ENCODE data around the gene METTL21C. TPM values are rescaled to one million over a fixed set of nuclear protein-coding genes. Genes with fewer than 3 reads are reported as not detected.
A peak's percentile ranks its signal among the peaks of the same experiment; 100 is the strongest.

METTL21C gene
- polyA plus RNA-seq, 2 donors = not detected

DNA sequence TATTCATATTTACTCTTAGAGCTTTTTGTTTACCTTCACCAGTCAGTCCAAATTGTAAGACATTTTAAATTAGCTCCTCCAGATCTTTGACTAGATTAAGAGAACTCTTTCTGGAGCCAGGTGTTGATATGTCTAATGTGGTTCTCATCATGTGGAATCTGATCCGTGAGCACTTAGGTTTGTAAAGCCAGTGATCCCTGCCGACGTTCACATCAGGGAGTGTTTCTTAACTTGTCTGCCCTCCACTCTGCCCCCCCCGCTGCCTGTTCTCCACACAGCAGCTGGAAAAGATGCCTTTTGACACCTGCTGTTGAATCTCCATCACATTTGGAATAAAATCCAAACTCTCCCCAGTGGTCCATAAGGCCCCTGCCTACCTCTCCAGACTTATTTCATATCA lies 17.7 kb downstream of the METTL21C start:
- Histone ChIP-seq H3K27me3 (ENCODE audit: control insufficient read depth in 1 of 2, insufficient read depth in 2 of 2, low read length in 2 of 2) (no peaks in the 10 kb centered on the region), H3K27ac (ENCODE audit: low read depth in 2 of 2, low read length in 1 of 2) (no peak overlapping the region), H3K9me3 (ENCODE audit: control insufficient read depth in 2 of 2, insufficient read depth in 1 of 2, low read depth in 1 of 2, low read length in 1 of 2) (no peaks in the 10 kb centered on the region), H3K4me3 (ENCODE audit: low read depth in 1 of 2, low read length in 2 of 2) (no peak overlapping the region), H3K4me1 (ENCODE audit: control insufficient read depth in 2 of 2, insufficient read depth in 2 of 2, low read length in 1 of 2) (no peaks in the 10 kb centered on the region), H3K36me3 (ENCODE audit: control insufficient read depth in 2 of 2, insufficient read depth in 2 of 2, low read length in 1 of 2) (peaks cover 2 to 3% of the 10 kb centered on the region in 2 donors)
- WGBS, 2 donors = 90 to 93% methylated on average over 4 of the region's 4 CpGs

DNA sequence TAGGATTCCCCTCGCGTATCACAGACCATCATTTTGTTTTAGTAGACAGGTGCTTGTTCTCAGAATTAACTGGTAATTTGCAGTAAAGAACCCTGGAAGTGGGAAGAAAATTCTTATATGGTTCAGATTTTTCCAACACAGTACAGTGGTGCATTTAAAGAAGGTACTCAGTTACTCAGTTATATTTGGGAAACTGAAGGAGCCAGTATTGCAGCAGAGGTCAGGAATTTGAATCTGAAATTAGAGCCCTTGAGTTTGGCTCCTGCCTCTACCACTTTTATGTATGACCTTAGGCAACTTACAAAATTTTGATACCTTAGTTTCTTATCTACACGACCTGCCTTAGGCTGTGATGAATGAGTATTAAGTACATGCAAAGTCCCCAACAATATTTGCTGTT lies 19.7 kb downstream of the METTL21C start:
- H3K36me3 ChIP-seq (ENCODE audit: control insufficient read depth in 2 of 2, insufficient read depth in 2 of 2, low read length in 1 of 2) = peaks cover 2 to 3% of the 10 kb centered on the region in 2 donors
- H3K4me1 ChIP-seq (ENCODE audit: control insufficient read depth in 2 of 2, insufficient read depth in 2 of 2, low read length in 1 of 2) = no peaks in the 10 kb centered on the region
- H3K27ac ChIP-seq (ENCODE audit: low read depth in 2 of 2, low read length in 1 of 2) = no peak overlapping the region
- no peaks in the 10 kb centered on the region for H3K27me3 ChIP-seq (ENCODE audit: control insufficient read depth in 1 of 2, insufficient read depth in 2 of 2, low read length in 2 of 2)
- WGBS, 2 donors = 80 to 84% methylated on average over 3 of the region's 3 CpGs
- H3K9me3 ChIP-seq (ENCODE audit: control insufficient read depth in 2 of 2, insufficient read depth in 1 of 2, low read depth in 1 of 2, low read length in 1 of 2) = no peaks in the 10 kb centered on the region
- no peak overlapping the region for H3K4me3 ChIP-seq (ENCODE audit: low read depth in 1 of 2, low read length in 2 of 2)

- peaks cover 0 to 2% of the 10 kb centered on the region in 2 donors for H3K9me3 ChIP-seq (ENCODE audit: control insufficient read depth in 2 of 2, insufficient read depth in 1 of 2, low read depth in 1 of 2, low read length in 1 of 2)
- H3K4me1 ChIP-seq (ENCODE audit: control insufficient read depth in 2 of 2, insufficient read depth in 2 of 2, low read length in 1 of 2) = no peaks in the 10 kb centered on the region
- H3K36me3 ChIP-seq (ENCODE audit: control insufficient read depth in 2 of 2, insufficient read depth in 2 of 2, low read length in 1 of 2) = peaks cover 7 to 11% of the 10 kb centered on the region in 2 donors
- no peaks in the 10 kb centered on the region for H3K27me3 ChIP-seq (ENCODE audit: control insufficient read depth in 1 of 2, insufficient read depth in 2 of 2, low read length in 2 of 2)
- no peak overlapping the region for H3K4me3 ChIP-seq (ENCODE audit: low read depth in 1 of 2, low read length in 2 of 2)
- 58 to 69% methylated on average over 5 of the region's 5 CpGs for WGBS, 2 donors
- H3K27ac ChIP-seq (ENCODE audit: low read depth in 2 of 2, low read length in 1 of 2) = no peak overlapping the region
Measured at GRCh38 chr13:102670130-102670529, 24.7 kb downstream of the METTL21C start.

GRCh38 chr13:102667911-102668310 lies 26.9 kb downstream of the METTL21C start:
- Histone ChIP-seq H3K4me1 (ENCODE audit: control insufficient read depth in 2 of 2, insufficient read depth in 2 of 2, low read length in 1 of 2) (no peaks in the 10 kb centered on the region), H3K9me3 (ENCODE audit: control insufficient read depth in 2 of 2, insufficient read depth in 1 of 2, low read depth in 1 of 2, low read length in 1 of 2) (peaks cover 0 to 2% of the 10 kb centered on the region in 2 donors), H3K27ac (ENCODE audit: low read depth in 2 of 2, low read length in 1 of 2) (no peak overlapping the region), H3K27me3 (ENCODE audit: control insufficient read depth in 1 of 2, insufficient read depth in 2 of 2, low read length in 2 of 2) (no peaks in the 10 kb centered on the region), H3K36me3 (ENCODE audit: control insufficient read depth in 2 of 2, insufficient read depth in 2 of 2, low read length in 1 of 2) (peaks cover 7 to 9% of the 10 kb centered on the region in 2 donors), H3K4me3 (ENCODE audit: low read depth in 1 of 2, low read length in 2 of 2) (no peak overlapping the region)
- WGBS, 2 donors = 91 to 96% methylated on average over 4 of the region's 4 CpGs

GRCh38 chr13:102667023-102667422 lies 27.8 kb downstream of the METTL21C start:
- Histone ChIP-seq H3K9me3 (ENCODE audit: control insufficient read depth in 2 of 2, insufficient read depth in 1 of 2, low read depth in 1 of 2, low read length in 1 of 2) (peaks cover 0 to 2% of the 10 kb centered on the region in 2 donors), H3K27ac (ENCODE audit: low read depth in 2 of 2, low read length in 1 of 2) (no peak overlapping the region), H3K4me3 (ENCODE audit: low read depth in 1 of 2, low read length in 2 of 2) (no peak overlapping the region), H3K27me3 (ENCODE audit: control insufficient read depth in 1 of 2, insufficient read depth in 2 of 2, low read length in 2 of 2) (no peaks in the 10 kb centered on the region), H3K36me3 (ENCODE audit: control insufficient read depth in 2 of 2, insufficient read depth in 2 of 2, low read length in 1 of 2) (peaks cover 7 to 8% of the 10 kb centered on the region in 2 donors), H3K4me1 (ENCODE audit: control insufficient read depth in 2 of 2, insufficient read depth in 2 of 2, low read length in 1 of 2) (no peaks in the 10 kb centered on the region)

GRCh38 chr13:102659168-102659713 lies 35.6 kb downstream of the METTL21C start:
- peaks cover 0 to 3% of the 10 kb centered on the region in 2 donors for H3K4me1 ChIP-seq (ENCODE audit: control insufficient read depth in 2 of 2, insufficient read depth in 2 of 2, low read length in 1 of 2)
- H3K36me3 ChIP-seq (ENCODE audit: control insufficient read depth in 2 of 2, insufficient read depth in 2 of 2, low read length in 1 of 2) = peaks cover 6 to 9% of the 10 kb centered on the region in 2 donors
- no peaks in the 10 kb centered on the region for H3K27me3 ChIP-seq (ENCODE audit: control insufficient read depth in 1 of 2, insufficient read depth in 2 of 2, low read length in 2 of 2)
- peaks cover 0 to 3% of the 10 kb centered on the region in 2 donors for H3K9me3 ChIP-seq (ENCODE audit: control insufficient read depth in 2 of 2, insufficient read depth in 1 of 2, low read depth in 1 of 2, low read length in 1 of 2)
- H3K27ac ChIP-seq (ENCODE audit: low read depth in 2 of 2, low read length in 1 of 2) = no peak overlapping the region
- no peak overlapping the region for H3K4me3 ChIP-seq (ENCODE audit: low read depth in 1 of 2, low read length in 2 of 2)

DNA sequence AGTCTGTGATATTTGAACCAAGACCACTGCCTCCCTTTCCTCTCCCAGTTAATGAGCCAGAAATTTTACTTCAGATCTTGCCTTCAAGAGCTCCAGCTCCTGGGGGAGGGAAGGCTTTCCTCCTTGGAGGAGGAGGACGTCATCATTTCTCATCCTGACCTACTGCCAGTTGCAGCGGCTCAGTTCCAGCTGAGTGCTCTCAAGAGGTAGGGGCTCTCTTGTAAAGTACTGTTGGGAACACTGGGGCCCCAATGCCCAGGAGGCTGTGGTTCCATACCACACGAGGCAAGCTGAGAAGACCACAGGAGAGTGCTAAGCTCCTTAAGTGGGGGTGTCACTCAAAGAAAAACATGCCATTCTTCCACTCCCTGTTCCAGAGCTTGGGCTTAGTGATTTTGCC lies 36.2 kb downstream of the METTL21C start:
- H3K9me3 ChIP-seq (ENCODE audit: control insufficient read depth in 2 of 2, insufficient read depth in 1 of 2, low read depth in 1 of 2, low read length in 1 of 2) = peaks cover 0 to 3% of the 10 kb centered on the region in 2 donors
- no peaks in the 10 kb centered on the region for H3K27me3 ChIP-seq (ENCODE audit: control insufficient read depth in 1 of 2, insufficient read depth in 2 of 2, low read length in 2 of 2)
- WGBS, 2 donors = 94 to 95% methylated on average over 3 of the region's 3 CpGs
- peaks cover 0 to 3% of the 10 kb centered on the region in 2 donors for H3K4me1 ChIP-seq (ENCODE audit: control insufficient read depth in 2 of 2, insufficient read depth in 2 of 2, low read length in 1 of 2)
- H3K36me3 ChIP-seq (ENCODE audit: control insufficient read depth in 2 of 2, insufficient read depth in 2 of 2, low read length in 1 of 2) = peaks cover 6 to 9% of the 10 kb centered on the region in 2 donors
- H3K27ac ChIP-seq (ENCODE audit: low read depth in 2 of 2, low read length in 1 of 2) = no peak overlapping the region
- no peak overlapping the region for H3K4me3 ChIP-seq (ENCODE audit: low read depth in 1 of 2, low read length in 2 of 2)

GRCh38 chr13:102657630-102658029 lies 37.2 kb downstream of the METTL21C start:
- WGBS, 2 donors = 75 to 82% methylated on average over 6 of the region's 6 CpGs
- Histone ChIP-seq H3K27me3 (ENCODE audit: control insufficient read depth in 1 of 2, insufficient read depth in 2 of 2, low read length in 2 of 2) (no peaks in the 10 kb centered on the region), H3K9me3 (ENCODE audit: control insufficient read depth in 2 of 2, insufficient read depth in 1 of 2, low read depth in 1 of 2, low read length in 1 of 2) (peaks cover 0 to 3% of the 10 kb centered on the region in 2 donors), H3K4me3 (ENCODE audit: low read depth in 1 of 2, low read length in 2 of 2) (no peak overlapping the region), H3K27ac (ENCODE audit: low read depth in 2 of 2, low read length in 1 of 2) (no peak overlapping the region), H3K4me1 (ENCODE audit: control insufficient read depth in 2 of 2, insufficient read depth in 2 of 2, low read length in 1 of 2) (peaks cover 0 to 3% of the 10 kb centered on the region in 2 donors), H3K36me3 (ENCODE audit: control insufficient read depth in 2 of 2, insufficient read depth in 2 of 2, low read length in 1 of 2) (peaks cover 6 to 9% of the 10 kb centered on the region in 2 donors)

- Histone ChIP-seq H3K9me3 (ENCODE audit: control insufficient read depth in 2 of 2, insufficient read depth in 1 of 2, low read depth in 1 of 2, low read length in 1 of 2) (peaks cover 0 to 3% of the 10 kb centered on the region in 2 donors), H3K36me3 (ENCODE audit: control insufficient read depth in 2 of 2, insufficient read depth in 2 of 2, low read length in 1 of 2) (peaks cover 6 to 9% of the 10 kb centered on the region in 2 donors), H3K4me1 (ENCODE audit: control insufficient read depth in 2 of 2, insufficient read depth in 2 of 2, low read length in 1 of 2) (peaks cover 0 to 3% of the 10 kb centered on the region in 2 donors), H3K27me3 (ENCODE audit: control insufficient read depth in 1 of 2, insufficient read depth in 2 of 2, low read length in 2 of 2) (no peaks in the 10 kb centered on the region), H3K4me3 (ENCODE audit: low read depth in 1 of 2, low read length in 2 of 2) (no peak overlapping the region), H3K27ac (ENCODE audit: low read depth in 2 of 2, low read length in 1 of 2) (peak overlapping the region in 1 of 2 donors; percentile 18)
- 41 to 59% methylated on average over 2 of the region's 2 CpGs for WGBS, 2 donors
Measured at GRCh38 chr13:102654756-102655155, 40.1 kb downstream of the METTL21C start.

- Histone ChIP-seq H3K36me3 (ENCODE audit: control insufficient read depth in 2 of 2, insufficient read depth in 2 of 2, low read length in 1 of 2) (peaks cover 2 to 4% of the 10 kb centered on the region in 2 donors), H3K27ac (ENCODE audit: low read depth in 2 of 2, low read length in 1 of 2) (peak overlapping the region in 1 of 2 donors; percentile 18)
- 53 to 62% methylated on average over 5 of the region's 5 CpGs for WGBS, 2 donors
Measured at GRCh38 chr13:102651892-102652291, 43.0 kb downstream of the METTL21C start.

More at GRCh38 chr13:102651892-102652291, 43.0 kb downstream of the METTL21C start:
- Histone ChIP-seq H3K9me3 (ENCODE audit: control insufficient read depth in 2 of 2, insufficient read depth in 1 of 2, low read depth in 1 of 2, low read length in 1 of 2) (no peaks in the 10 kb centered on the region), H3K4me1 (ENCODE audit: control insufficient read depth in 2 of 2, insufficient read depth in 2 of 2, low read length in 1 of 2) (peaks cover 2 to 3% of the 10 kb centered on the region in 2 donors), H3K4me3 (ENCODE audit: low read depth in 1 of 2, low read length in 2 of 2) (no peak overlapping the region), H3K27me3 (ENCODE audit: control insufficient read depth in 1 of 2, insufficient read depth in 2 of 2, low read length in 2 of 2) (no peaks in the 10 kb centered on the region)
